GM12878 (cell line): ENCODE results near the gene TOPORS. TPM values are rescaled to one million over a fixed set of nuclear protein-coding genes. Genes with fewer than 3 reads are reported as not detected.

Source experiments
- ATAC-seq: fragments of 200-7000 bp; cut with Tn5 transposase; 3 replicates; pipeline ENCODE4 v1.9.1; 2020; ENCODE audit warnings: mild to moderate bottlenecking, moderate library complexity
- BruUV-seq: library from RNA; stranded (reverse); fragments of 400-500 nt; replicated peaks from 2 replicates; lab custom pipeline; 2021; lab: Mats Ljungman, UMichigan
- CTCF ChIA-PET: fragments of 300-600 bp; sonication (Branson Sonifier 250); formaldehyde crosslinking; extraction: SDS; loops from one replicate; lab custom pipeline; 2021; ENCODE audit warnings: inconsistent platforms; lab: Yijun Ruan, JAX
- POLR2A ChIA-PET: fragments of 350-600 bp; formaldehyde crosslinking; extraction: SDS; loops from one replicate; lab custom pipeline; 2021; ENCODE audit warnings: inconsistent platforms; lab: Charles Lee
- RAD21 ChIA-PET: fragments of 300-600 bp; sonication (Branson Sonifier 250); formaldehyde crosslinking; loops from one replicate; lab custom pipeline; 2023; ENCODE audit warnings: antibody characterized with exemption; ENCODE audit not compliant: unreplicated experiment; lab: Charles Lee
- SMC1A ChIA-PET: fragments of 300-600 bp; sonication (Branson Sonifier 250); formaldehyde crosslinking; loops from one replicate; lab custom pipeline; 2023; ENCODE audit not compliant: unreplicated experiment, uncharacterized antibody; lab: Charles Lee
- DNase-seq: peaks from one replicate; pipeline ENCODE4 v3.0.0-alpha.2; 2011; ENCODE audit warnings: low read depth, low spot score
- FAIRE-seq: peaks from 3 replicates; lab custom pipeline; 2011; peaks lifted over from hg19 to GRCh38; lab: Jason Lieb, UNC
- H2AFZ ChIP-seq: 2 replicates; pipeline ENCODE4 v1.6.0; 2011; ENCODE audit warnings: low read depth, low read length, control low read depth; ENCODE audit not compliant: control insufficient read depth
- H3K27ac ChIP-seq: 2 replicates; pipeline ENCODE4 v1.5.1; 2011; ENCODE audit warnings: control low read depth; ENCODE audit not compliant: control insufficient read depth, insufficient read depth
- H3K27me3 ChIP-seq, 2 experiments: replicated peaks in 1 of 2; 2 replicates each; pipeline versions ENCODE4 v1.6.0 to v1.6.1; 2011; ENCODE audit warnings: low read length in 1 of 2; ENCODE audit not compliant: control insufficient read depth in 2 of 2, insufficient read depth in 2 of 2
- H3K36me3 ChIP-seq, 2 experiments: 2 replicates each; pipeline ENCODE4 v1.5.1; 2011; ENCODE audit warnings: low read length in 1 of 2; ENCODE audit not compliant: control insufficient read depth in 2 of 2, insufficient read depth in 2 of 2
- H3K4me1 ChIP-seq: 2 replicates; pipeline ENCODE4 v1.6.1; 2011; ENCODE audit warnings: mild to moderate bottlenecking, low read length, moderate library complexity, mixed read lengths; ENCODE audit not compliant: control insufficient read depth, insufficient read depth
- H3K4me2 ChIP-seq: 2 replicates; pipeline ENCODE4 v1.6.0; 2011; ENCODE audit warnings: control low read depth; ENCODE audit not compliant: control insufficient read depth, insufficient read depth
- H3K4me3 ChIP-seq: fragments of 200-600 bp; sonication (generic); 2 replicates; pipeline ENCODE4 v1.5.1; 2016
- H3K79me2 ChIP-seq: 2 replicates; pipeline ENCODE4 v1.6.0; 2011; ENCODE audit warnings: low read length; ENCODE audit not compliant: control insufficient read depth, insufficient read depth
- H3K9ac ChIP-seq: 2 replicates; pipeline ENCODE4 v1.8.0; 2011; ENCODE audit warnings: low read length, control low read depth, mixed read lengths; ENCODE audit not compliant: control insufficient read depth, insufficient read depth
- H3K9me3 ChIP-seq: replicated peaks from 3 replicates; pipeline ENCODE4 v1.5.1; 2011; ENCODE audit warnings: mild to moderate bottlenecking, low read length; ENCODE audit not compliant: control insufficient read depth, insufficient read depth
- H4K20me1 ChIP-seq: 2 replicates; pipeline ENCODE4 v1.6.0; 2011; ENCODE audit not compliant: control insufficient read depth, insufficient read depth
- BRCA1 ChIP-seq: IDR thresholded peaks from 2 replicates; pipeline ENCODE4 v1.6.1; 2011; ENCODE audit warnings: low read depth, low read length, improper control_type of control experiment
- CBX3 ChIP-seq: fragments of 200-600 bp; sonication (generic); IDR thresholded peaks from 2 replicates; pipeline ENCODE4 v1.6.1; 2016; ENCODE audit warnings: low read depth, borderline replicate concordance
- FOXK2 ChIP-seq: fragments of 450-650 bp; IDR thresholded peaks from 2 replicates; pipeline ENCODE4 v1.6.1; 2017; ENCODE audit warnings: mild to moderate bottlenecking, moderate library complexity
- JUNB ChIP-seq: IDR thresholded peaks from 2 replicates; pipeline ENCODE4 v1.6.1; 2016; ENCODE audit warnings: antibody characterized with exemption, mild to moderate bottlenecking
- KAT2A ChIP-seq: conservative IDR thresholded peaks from 2 replicates; pipeline ENCODE4 v1.6.1; 2011; ENCODE audit warnings: low read depth, low read length; ENCODE audit not compliant: control insufficient read depth
- MEF2B ChIP-seq: fragments of 450-650 bp; IDR thresholded peaks from 2 replicates; pipeline ENCODE4 v1.6.1; 2018; ENCODE audit warnings: mild to moderate bottlenecking, moderate library complexity; ENCODE audit not compliant: partially characterized antibody, poor library complexity, severe bottlenecking
- MYC ChIP-seq: IDR thresholded peaks from 2 replicates; pipeline ENCODE4 v1.6.1; 2011; ENCODE audit warnings: mild to moderate bottlenecking, low read length, moderate library complexity, inconsistent platforms; ENCODE audit not compliant: insufficient read depth, insufficient replicate concordance, insufficient read length, severe bottlenecking
- NFYA ChIP-seq: IDR thresholded peaks from 2 replicates; pipeline ENCODE4 v1.6.1; 2011; ENCODE audit warnings: low read depth, mild to moderate bottlenecking, low read length, improper control_type of control experiment, borderline replicate concordance
- PAX5 ChIP-seq: IDR thresholded peaks from 2 replicates; pipeline ENCODE4 v1.6.1; 2011; ENCODE audit warnings: low read depth, low read length, borderline replicate concordance
- POLR2AphosphoS2 ChIP-seq: IDR thresholded peaks from 2 replicates; pipeline ENCODE4 v1.6.1; 2011; ENCODE audit warnings: low read depth, mild to moderate bottlenecking, low read length, improper control_type of control experiment, moderate library complexity
- SIX5 ChIP-seq: IDR thresholded peaks from 2 replicates; pipeline ENCODE4 v1.6.1; 2011; ENCODE audit warnings: mild to moderate bottlenecking, low read depth, low read length, moderate library complexity; ENCODE audit not compliant: severe bottlenecking
- SREBF1 ChIP-seq: IDR thresholded peaks from 2 replicates; pipeline ENCODE4 v1.6.1; 2012; ENCODE audit warnings: mild to moderate bottlenecking, low read length
- STAT3 ChIP-seq: IDR thresholded peaks from 2 replicates; pipeline ENCODE4 v1.6.1; 2011; ENCODE audit warnings: low read depth, low read length, improper control_type of control experiment
- TCF12 ChIP-seq: IDR thresholded peaks from 2 replicates; pipeline ENCODE4 v1.6.1; 2011; ENCODE audit warnings: low read depth, mild to moderate bottlenecking, low read length
- WGBS: methylation state at CpG from one replicate; pipeline ENCODE4 v1.1.6; 2016; ENCODE audit warnings: low lambda C conversion rate; ENCODE audit not compliant: insufficient replicate concordance, insufficient coverage; ENCODE audit errors: missing lambda C conversion rate; 5-methylcytosine and 5-hydroxymethylcytosine counted together
- in situ Hi-C: fragments of 300-500 bp; cut with MboI; formaldehyde crosslinking; loops from 9 replicates; pipeline ENCODE4 v1.14.3; 2018; ENCODE audit warnings: mixed read lengths
- intact Hi-C: fragments of 100-400 bp; cut with micrococcal nuclease; formaldehyde crosslinking; loops from one replicate; pipeline ENCODE4 v1.14.2; 2022; ENCODE audit not compliant: unreplicated experiment
- polyA plus RNA-seq, 11 experiments: library from polyadenylated mRNA; depleted of rRNA in 4 of 11; unstranded in 6 of 11; stranded (reverse) in 5 of 11; fragments of >200 nt; fragmentation: Nextera tagmentation in 4 of 11; fragmentation: Illumina TruSeq in 1 of 11; extraction: Ambion mirVana in 4 of 11; extraction: Trizol in 1 of 11; gene quantifications; 1 replicate in 1 of 11; 2 replicates in 10 of 11; pipeline versions ENCODE4 v1.2.1 to v1.2.3, GENCODE V29; 2011 to 2016; ENCODE audit warnings: inconsistent platforms in 2 of 11, missing spikeins in 2 of 11, low read depth in 1 of 11
- total RNA-seq, 4 experiments: library from RNA; depleted of rRNA in 3 of 4; stranded (reverse); fragments of >200 nt in 3 of 4; fragmentation: Illumina TruSeq in 1 of 4; extraction: Trizol in 1 of 4; gene quantifications; 2 replicates each; pipeline versions ENCODE4 v1.2.1 to v1.2.3, GENCODE V29; 2013 to 2021
- TF ChIP-seq, protein P1 (sequence below): IDR thresholded peaks from 2 replicates; pipeline ENCODE4 v1.6.1; 2011; ENCODE audit warnings: low read depth, mild to moderate bottlenecking, low read length, moderate library complexity, borderline replicate concordance; ENCODE audit errors: extremely low read depth
- TF ChIP-seq, protein P2 (sequence below): IDR thresholded peaks from 2 replicates; pipeline ENCODE4 v1.6.1; 2011; ENCODE audit warnings: mild to moderate bottlenecking, low read depth, low read length, moderate library complexity; ENCODE audit not compliant: insufficient replicate concordance
- TF ChIP-seq, protein P3 (sequence below): fragments of 150-350 bp; IDR thresholded peaks from 2 replicates; pipeline ENCODE4 v1.6.1; 2014; ENCODE audit warnings: mild to moderate bottlenecking, low read depth, low read length

TOPORS gene
- total and polyA plus RNA-seq, 10 of the 15 experiments (the other 5 are each of a cell fraction or from before 2014, with no cell fraction given) = 6.0 to 27.8 (median 14.3) TPM

DNA sequence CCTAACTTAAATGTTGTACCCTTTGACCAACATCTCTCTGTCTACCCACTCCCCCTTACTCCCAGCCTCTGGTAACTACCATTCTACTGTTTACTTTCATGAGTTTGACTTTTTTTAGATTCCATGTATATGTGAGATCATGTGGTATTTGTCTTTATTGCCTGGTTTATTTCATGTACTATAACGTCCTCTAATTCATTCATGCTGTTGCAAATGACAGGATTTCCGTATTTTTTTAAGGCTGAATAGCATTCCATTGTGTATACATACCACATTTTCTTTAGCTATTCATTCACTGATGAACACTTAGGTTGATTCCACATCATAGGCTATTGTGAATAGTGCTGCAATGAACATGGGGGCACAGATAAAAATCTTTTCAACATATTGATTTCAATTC lies 32.4 kb upstream of the TOPORS start:
- no peaks in the 10 kb centered on the region for H3K9me3 ChIP-seq
- H3K27ac ChIP-seq = no peak overlapping the region
- no peak overlapping the region for H3K9ac ChIP-seq
- no peaks in the 10 kb centered on the region for H3K4me1 ChIP-seq
- H4K20me1 ChIP-seq = no peaks in the 10 kb centered on the region
- ChIA-PET SMC1A (no interaction called here), POLR2A (no interaction called here), RAD21 (no interaction called here), CTCF (interaction anchor here (5.8 to 10.0 kb wide), 3 partner anchors 208 to 383 kb away, joined by 95 to 597 read pairs (median 111); no protein-coding TSS in a partner anchor)
- no peaks in the 10 kb centered on the region for H3K79me2 ChIP-seq
- no peaks in the 10 kb centered on the region for H3K36me3 ChIP-seq
- FAIRE-seq (no peak), ATAC-seq (no peak), DNase-seq (no peak)
- intact Hi-C loops = loop anchor here (5.0 kb wide), 1 partner anchor 118 kb away; no protein-coding TSS in a partner anchor
- BruUV-seq = no TSS peak
- 0% methylated on average over 2 of the region's 2 CpGs for WGBS
- TF ChIP-seq KAT2A (no peak), MEF2B (no peak), PAX5 (no peak), CBX3 (no peak), JUNB (no peak), MYC (no peak), TCF12 (no peak), BRCA1 (no peak), NFYA (no peak), SIX5 (no peak), SREBF1 (no peak), POLR2AphosphoS2 (no peak), STAT3 (no peak), FOXK2 (no peak)
- TF ChIP-seq, protein P1, sequence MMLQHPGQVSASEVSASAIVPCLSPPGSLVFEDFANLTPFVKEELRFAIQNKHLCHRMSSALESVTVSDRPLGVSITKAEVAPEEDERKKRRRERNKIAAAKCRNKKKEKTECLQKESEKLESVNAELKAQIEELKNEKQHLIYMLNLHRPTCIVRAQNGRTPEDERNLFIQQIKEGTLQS = no peak
- TF ChIP-seq, protein P2, sequence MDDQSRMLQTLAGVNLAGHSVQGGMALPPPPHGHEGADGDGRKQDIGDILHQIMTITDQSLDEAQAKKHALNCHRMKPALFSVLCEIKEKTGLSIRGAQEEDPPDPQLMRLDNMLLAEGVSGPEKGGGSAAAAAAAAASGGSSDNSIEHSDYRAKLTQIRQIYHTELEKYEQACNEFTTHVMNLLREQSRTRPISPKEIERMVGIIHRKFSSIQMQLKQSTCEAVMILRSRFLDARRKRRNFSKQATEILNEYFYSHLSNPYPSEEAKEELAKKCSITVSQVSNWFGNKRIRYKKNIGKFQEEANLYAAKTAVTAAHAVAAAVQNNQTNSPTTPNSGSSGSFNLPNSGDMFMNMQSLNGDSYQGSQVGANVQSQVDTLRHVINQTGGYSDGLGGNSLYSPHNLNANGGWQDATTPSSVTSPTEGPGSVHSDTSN = no peak
- TF ChIP-seq, protein P3, sequence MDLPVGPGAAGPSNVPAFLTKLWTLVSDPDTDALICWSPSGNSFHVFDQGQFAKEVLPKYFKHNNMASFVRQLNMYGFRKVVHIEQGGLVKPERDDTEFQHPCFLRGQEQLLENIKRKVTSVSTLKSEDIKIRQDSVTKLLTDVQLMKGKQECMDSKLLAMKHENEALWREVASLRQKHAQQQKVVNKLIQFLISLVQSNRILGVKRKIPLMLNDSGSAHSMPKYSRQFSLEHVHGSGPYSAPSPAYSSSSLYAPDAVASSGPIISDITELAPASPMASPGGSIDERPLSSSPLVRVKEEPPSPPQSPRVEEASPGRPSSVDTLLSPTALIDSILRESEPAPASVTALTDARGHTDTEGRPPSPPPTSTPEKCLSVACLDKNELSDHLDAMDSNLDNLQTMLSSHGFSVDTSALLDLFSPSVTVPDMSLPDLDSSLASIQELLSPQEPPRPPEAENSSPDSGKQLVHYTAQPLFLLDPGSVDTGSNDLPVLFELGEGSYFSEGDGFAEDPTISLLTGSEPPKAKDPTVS = no peak
- H3K27me3 ChIP-seq = no peaks in the 10 kb centered on the region
- H3K4me2 ChIP-seq = no peak overlapping the region
- no peak overlapping the region for H3K4me3 ChIP-seq
- H2AFZ ChIP-seq = no peak overlapping the region
- in situ Hi-C loops = no loop called here
